ENCODE results near the gene ASCC1.

Gene ASCC1

DNA sequence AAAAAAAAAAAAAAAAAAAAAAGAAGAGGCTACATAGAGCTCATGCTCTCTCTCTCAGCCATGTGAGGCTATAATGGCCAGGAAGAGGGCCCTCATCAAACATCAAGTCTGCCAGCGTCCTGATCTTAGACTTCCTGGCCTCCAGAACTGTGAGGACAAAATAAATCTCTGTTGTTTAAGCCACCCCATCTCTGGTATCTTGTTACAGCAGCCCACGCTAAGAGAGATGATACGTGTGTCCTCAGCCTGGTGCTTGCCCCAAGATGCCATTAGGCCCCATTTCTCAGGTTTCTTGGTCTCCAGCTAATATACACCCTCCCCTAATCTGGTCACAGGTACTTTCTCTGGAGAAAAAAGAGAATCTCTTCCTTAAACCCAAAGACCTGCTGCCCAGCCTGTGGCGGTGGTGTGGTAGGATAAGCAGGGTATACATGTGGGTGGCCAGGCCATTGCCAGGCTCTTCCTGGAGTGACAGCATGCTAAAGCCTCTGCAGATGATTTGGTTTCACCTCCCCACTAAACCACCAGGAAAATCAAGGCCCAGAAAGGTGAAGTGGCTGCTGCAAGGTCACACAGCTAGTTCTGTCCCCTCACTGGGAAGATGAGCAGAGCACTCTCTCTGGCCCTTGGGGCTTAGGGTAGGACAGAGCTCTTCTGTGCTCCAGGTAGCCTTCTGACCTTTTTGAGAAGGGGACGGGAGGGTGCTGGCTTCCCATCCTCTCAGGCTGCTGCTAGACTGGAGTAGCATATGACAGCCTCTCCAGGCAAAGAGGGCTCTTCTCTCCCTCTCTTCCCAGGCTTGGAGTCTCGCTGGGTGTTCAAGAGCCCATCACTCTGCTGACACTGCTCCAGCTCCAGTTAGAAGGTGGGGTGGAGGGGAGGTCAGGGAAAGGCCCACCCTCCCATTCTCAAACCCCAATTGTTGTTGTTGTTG lies 133.0 kb downstream of the ASCC1 start:
- DNase-seq (ENCODE audit: low read depth in 2 of 2) = no peak

DNA sequence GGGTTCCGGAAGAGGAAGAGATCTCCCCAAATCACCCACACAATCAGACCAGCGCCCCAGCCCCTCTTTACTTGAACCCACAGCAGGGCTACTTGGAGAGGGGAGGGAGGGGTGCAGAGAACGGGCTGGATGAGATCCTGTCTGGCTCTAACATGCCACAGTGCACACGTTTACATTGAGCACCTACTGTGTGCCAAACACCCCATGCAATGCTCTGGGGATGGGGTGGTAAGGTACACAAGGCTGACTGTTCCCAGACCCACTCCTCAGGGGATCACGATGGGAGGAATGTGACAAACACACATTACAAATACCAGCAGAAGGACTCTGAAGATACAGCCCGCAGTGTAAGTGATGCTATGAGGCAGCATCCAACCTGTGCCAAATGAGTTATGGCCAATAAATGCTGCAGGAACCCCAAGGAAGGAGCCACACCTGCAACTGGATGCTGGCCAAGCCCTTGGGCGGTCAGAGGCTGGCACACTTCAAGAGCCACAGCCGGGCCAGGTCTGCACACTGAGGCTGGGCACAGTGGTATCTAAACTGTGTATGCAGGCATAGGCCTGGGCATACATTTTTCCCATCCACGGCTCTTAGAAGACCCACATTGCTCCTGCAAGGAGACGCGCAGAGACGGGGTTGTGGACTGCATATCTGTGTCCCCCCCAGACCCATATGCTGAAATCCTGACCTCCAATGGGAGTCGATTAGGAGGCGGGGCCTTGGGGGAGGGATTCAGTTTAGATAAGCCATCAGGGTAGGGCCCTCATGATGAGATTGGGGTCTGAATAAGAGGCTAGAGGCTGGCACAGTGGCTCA lies 134.1 kb downstream of the ASCC1 start:
- no peak for DNase-seq (ENCODE audit: low read depth in 2 of 2)

DNA sequence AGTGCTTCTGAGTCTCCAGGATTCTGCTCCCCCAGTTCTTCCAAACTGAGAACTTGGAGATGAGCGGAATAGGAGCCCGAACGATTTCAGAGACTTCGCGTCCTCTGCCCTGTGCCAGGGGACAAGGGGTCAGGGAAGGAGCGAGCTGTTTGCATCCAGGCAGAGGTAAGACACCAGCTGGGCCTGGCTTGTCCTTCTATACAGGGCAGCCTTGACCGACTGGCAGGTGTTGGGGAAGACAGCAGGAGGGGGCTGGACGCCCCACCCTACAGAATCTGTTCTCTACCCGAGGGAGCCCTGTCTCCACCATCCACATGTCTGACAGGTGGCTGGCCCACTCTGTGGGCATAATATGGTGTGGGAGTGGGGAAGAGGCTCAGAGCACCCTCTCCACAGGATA lies 134.9 kb downstream of the ASCC1 start:
- no peak for DNase-seq (ENCODE audit: low read depth in 2 of 2)

DNA sequence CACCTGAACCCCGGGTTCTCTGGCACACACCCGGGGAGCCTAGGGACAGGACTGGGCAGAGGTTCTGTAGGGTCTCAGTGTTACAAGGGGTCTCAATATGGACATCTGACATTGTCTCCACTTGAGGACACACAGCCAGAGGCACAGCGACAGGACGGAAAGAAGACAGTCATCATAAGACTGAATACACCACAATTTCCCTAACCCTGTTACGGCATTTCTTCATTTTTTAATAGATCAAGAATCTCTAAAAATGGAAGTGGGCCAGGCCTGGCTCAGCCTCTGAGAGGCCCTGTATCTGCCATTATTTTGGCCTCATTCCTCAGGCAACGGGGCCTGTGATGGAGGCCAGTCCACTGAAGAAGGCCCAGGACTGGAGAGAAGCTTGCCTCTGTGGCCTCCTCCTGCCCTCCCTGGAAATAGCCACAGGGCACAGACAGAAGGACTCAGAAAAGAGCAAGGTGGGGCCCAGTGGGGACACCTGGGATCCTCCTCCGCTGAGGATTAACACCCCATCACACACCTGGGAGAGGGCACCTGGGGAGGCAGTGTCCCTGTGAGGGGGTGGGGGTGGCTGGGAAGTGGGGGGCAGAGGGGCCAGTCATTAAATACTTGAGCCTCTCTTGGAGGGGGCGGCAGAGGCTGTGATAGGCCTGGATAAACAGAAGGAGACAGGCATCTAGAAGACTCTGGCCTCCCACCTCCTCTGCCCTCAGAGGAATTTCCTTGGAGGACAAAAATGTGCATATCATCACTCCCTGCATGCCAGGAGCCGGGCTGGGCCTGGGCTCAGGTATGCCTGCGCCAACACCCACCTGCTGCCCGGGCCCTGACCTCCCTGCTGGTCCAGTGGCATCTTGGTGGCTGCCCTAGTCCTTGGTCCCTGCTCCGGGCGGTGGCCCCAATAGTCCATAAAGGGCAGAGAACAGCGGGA lies 135.8 kb downstream of the ASCC1 start:
- no peak for DNase-seq (ENCODE audit: low read depth in 2 of 2)

- no peak for DNase-seq (ENCODE audit: low read depth in 2 of 2)
Observed at GRCh38 chr10:72079356-72079755, 136.7 kb downstream of the ASCC1 start.

DNA sequence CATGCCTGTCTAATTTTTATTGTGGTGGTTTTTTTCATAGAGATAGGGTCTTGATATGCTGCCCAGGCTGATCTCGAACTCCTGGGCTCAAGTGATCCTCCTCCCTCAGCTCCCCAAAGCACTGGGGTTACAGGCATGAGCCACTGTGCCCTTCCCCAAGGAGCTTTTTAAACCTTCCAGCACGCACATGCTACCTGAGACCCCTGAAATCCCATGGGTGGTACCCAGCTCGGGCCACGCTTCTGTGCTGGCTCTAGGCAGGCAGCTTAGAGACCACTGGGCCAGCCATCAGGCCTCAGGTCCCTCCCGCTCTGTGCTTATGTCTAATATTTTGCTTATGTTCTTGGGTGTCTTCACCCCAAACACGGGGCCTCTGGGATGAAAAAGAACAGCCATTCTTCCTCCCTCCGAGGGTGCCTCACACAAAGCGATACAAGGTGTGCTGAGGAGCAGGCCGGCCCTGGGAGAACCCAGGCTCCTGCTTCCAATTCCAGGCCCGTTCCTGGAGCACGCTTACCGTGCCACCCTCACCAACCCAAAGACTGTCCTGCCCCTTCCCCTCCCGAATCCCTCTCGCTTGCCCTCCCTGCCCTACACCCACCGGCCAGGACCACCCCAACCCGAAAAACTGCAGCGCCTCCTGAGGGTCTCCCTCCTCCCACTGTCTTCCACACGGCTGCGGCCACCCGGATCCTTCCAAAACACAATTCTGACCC lies 138.6 kb downstream of the ASCC1 start:
- no peak for DNase-seq (ENCODE audit: low read depth in 2 of 2)

GRCh38 chr10:72076756-72077155 lies 139.3 kb downstream of the ASCC1 start:
- DNase-seq (ENCODE audit: low read depth in 2 of 2) = no peak

DNA sequence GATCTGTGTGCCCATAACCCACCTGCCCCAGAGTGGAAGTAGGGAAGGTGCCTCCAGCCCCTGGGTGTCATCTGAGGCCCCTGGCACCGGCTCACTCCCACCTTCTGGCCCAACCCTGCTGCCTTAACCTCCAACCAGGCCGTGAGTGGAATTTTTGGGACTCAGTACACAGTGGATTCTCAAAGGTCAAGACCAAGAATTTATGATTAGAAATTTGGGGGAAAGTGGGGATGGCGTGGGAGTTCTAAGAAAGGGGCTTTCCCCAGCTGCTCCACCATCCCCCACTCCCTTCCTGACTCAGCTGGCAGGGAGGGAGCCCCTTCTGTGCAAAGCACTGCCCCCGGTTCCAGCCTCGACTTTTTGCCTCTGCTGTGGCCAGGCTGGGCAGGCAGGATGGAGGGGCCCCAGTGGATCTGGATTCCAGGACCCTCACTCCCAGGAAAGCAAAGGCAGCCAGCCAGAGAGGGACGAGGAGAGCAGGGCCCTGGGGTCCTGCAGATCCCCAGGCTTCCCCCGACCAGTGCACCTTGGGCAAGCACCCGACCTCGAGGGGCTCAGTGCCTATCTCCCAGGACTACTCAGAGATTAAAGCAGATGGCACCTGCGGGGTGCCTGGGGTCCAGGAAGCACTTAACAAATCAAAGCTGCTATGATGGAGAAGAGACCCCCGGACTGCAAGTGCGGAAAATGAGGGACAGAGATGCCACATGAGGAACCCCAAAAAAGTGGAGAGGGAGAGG lies 140.5 kb downstream of the ASCC1 start:
- DNase-seq (ENCODE audit: low read depth in 2 of 2) = no peak

GRCh38 chr10:72074574-72075375 lies 141.3 kb downstream of the ASCC1 start:
- no peak for DNase-seq (ENCODE audit: low read depth in 2 of 2)

DNA sequence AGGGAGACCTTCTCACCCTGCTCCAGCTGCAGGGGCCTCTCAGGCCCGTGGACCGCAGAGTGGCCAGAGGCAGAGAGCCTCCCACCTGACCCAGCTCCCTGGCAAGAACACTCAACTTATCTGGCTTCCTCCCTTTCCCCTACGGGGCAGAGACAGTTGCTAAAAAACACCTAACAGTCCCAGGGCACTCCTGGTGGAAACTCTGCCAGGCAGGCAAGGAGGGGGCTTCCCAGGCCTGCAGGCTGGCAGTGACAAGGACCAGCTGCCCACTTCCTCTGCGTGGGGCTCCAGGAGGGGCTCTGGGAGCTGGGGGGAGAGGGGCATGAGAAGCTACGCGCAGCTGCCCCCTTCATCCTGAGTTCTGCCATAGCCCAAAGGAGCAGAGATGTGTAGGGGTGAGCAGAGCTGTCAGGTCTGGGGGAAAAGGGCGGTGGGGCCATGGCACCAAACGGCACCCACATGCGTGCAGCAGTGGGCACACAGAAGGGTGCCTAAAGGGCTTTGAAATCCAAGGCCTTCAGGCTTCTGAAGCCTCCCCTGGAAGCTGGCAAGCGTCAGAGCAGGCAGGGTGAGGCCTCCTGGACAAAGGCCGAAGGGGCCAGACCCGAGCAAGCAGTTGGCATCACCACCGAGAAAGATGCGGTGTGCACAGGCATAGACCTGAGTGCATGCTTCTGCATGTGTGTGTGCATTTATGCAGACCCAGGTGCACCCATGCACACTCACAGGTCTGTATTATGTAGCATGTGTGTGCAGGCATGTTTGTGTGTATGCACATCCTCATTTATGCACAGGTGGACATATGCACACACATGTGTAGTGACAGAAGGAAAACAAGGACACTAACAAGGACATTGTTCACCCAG lies 142.1 kb downstream of the ASCC1 start:
- no peak for DNase-seq (ENCODE audit: low read depth in 2 of 2)

DNA sequence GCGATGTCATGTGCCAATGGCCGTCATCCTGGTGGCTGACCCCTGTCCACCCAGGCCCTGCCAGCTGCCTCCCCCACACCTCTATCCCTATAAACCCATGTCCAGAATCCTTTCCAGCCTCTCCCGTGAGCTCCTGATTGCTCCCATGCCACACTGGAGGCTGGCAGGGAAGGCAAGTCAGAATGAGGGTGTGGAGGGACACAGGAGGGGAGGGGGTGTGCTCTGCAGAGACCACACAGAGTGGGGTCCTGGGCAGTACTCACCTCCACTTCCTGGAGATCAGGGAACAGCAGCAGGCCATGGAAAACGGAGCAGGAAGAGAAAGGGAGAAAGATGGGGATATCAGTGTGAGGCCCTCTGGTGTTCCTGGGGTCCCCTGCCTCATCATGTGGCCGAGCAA lies 143.4 kb downstream of the ASCC1 start:
- no peak for DNase-seq (ENCODE audit: low read depth in 2 of 2)

DNA sequence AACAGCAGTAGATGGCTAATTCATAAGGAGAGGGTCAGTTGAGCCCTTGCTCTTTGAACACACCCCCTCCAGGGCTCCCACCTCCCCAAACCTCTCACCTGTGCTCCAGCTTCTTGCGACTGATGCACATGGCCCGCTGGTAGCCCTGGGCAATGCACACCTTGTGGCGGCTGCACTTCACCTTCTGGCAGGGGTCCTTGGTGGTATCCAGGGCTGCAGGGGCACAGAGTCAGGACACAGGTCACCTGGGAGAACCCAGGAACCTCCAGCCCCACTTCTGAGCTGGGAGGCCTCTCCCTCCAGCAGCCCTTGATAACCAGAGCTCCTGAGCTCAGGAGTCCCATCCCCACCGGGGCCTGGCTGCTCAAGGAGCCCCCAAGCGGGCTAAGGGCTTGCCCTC lies 144.0 kb downstream of the ASCC1 start:
- DNase-seq (ENCODE audit: low read depth in 2 of 2) = no peak

DNA sequence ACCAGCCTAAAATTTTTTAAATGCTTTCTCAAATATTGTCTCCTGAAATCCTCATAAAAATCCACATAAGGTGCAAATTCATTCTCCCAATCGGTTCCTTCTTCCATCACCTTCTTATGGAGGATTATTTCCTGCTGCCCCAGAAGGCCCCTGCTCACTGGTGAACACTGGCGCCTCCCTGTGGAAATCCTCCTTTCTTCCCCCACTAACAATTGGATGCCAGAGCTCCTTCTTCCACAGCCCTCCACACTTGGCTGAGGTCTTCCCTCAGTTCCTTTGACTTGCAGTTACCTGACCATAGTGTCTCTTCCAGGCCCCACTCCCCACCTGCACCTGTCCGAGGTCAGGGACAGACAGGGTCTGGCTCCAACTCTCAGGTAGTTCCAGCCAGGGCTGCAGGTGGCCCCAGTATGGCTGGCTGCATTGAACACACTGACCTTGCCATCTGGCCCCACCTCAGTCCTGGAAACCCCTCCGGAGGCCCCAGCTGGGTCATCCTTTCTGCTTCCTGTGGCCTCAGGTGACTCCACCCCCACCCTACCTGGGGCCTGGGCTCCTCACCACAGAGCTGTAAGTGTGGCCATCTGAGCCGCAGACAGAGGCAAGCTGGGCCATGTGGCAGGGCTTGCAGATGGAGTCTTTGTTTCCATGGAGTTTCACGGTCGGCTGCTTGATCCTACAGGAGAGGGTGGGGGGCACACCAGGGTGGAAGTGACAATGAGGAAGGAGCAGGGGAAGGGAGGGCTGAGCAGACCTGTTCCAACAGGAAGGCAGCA lies 146.1 kb downstream of the ASCC1 start:
- DNase-seq (ENCODE audit: low read depth in 2 of 2) = no peak

DNA sequence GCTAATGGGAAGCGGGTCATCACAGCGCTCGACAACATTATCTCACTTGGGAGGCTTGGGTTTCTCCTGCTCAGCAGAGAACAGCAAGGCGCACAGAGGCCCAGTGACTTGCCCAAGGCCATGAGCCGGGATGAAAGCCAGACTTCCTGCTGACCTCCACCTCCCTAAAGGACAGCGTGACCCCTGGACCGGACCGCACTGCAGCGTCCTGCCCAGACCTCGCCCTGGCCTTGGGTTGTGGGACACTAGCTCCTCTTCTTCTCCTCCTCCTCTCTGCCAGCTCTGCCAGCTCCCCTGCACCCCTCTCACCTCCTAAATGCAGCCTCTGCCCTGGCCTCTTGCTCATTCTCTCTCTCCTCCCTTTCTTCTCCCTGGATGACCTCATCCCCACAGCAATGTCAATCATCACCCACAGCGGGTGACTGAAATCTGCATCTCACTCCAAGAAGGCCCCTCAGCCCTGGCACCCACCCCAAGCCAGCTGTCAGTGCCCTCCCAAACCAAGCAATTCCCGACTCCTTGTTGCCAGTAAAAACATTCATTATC lies 147.1 kb downstream of the ASCC1 start:
- no peak for DNase-seq (ENCODE audit: low read depth in 2 of 2)

DNA sequence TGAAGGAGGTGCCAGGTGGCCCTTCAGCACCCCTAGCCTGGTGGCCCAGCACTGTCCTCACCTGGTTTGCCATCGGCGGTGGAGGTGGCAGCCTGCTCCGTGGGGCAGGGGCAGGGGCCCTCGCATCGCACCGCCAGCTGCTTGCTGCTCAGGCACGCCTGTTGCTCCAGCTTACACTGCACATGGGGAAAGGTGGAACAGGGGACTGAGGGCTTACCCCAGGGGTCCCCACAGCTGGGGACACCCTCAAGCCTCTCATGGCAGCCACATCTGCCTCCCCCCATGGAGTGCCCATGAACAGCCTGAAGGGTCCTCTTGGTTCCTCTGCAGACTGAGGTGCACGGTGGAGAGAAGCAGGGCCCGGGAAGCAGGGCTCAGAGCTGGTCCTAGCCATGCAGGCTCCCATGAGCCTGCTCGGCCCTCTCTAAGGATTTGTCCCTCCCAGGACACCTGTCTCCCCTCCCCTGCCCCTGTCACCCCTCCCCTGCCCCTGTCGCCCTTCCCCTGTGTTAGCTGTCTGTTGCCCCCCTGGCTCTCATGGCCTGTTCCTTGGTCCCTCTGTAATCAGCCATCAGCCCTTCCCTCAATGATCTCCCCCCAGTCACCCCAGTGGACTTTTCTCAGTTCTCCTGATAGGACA lies 147.8 kb downstream of the ASCC1 start:
- no peak for DNase-seq (ENCODE audit: low read depth in 2 of 2)

DNA sequence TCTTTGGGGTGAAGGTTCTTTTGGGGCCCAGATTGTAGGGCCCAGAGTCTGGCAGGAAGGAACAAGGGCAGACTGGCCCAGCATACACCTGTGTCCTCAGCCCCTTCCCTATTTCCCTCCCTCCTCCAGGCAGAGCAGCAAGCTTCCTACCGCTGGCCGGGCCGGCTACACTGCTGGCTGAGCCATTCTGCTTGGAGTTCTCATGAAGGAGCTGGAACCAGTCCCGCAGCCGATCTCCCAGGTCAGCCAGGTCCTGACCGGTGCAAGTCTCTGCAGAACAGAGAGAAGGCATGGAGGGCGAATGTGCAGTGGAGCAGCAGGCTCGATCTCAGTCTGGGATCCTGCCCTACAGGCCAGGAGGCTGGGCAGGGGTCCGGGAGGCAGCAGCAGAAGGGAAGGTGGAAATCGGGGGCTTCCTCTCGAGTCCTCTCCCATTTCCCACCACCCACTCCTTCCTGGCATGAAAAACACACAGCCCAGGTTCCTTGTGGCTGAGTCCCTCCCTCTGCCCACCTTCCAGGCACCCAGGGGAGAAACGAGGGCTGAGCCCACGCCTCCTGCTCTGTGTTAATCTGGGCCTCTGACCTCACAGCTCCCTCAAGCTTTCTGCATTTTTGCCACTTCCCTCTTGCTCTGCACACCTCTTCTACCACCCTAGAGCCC lies 148.5 kb downstream of the ASCC1 start:
- DNase-seq (ENCODE audit: low read depth in 2 of 2) = no peak

Measured in stimulated activated CD4-positive, alpha-beta T cell treated with anti-CD3 and anti-CD28 coated beads, Interleukin-4, amount 100 ng/mL, for 48 hours (primary cell).